ENCODE results near the gene PIN1.
"Not testable (repeated sequence)": the region's sequence is repeated elsewhere in the genome, so short reads cannot be mapped to it uniquely, and the experiment has no call there.

PIN1 gene

GRCh38 chr19:9796113-9796773 lies 38.9 kb upstream of the PIN1 start:
- FAIRE-seq (peak; percentile 94), DNase-seq (ENCODE audit: insufficient read length) (no peak)
- TF ChIP-seq POLR2A (IDR thresholded peaks at IDR 0.05; ENCODE audit: low read depth, low read length) (no peak), TAF1 (IDR thresholded peaks at IDR 0.05; ENCODE audit: borderline replicate concordance, low read depth, low read length) (no peak), POLR2AphosphoS5 (IDR thresholded peaks at IDR 0.05; ENCODE audit: low read depth, low read length) (no peak)

- FAIRE-seq (no peak), DNase-seq (ENCODE audit: insufficient read length) (no peak)
- TF ChIP-seq POLR2AphosphoS5 (IDR thresholded peaks at IDR 0.05; ENCODE audit: low read depth, low read length) (no peak), POLR2A (IDR thresholded peaks at IDR 0.05; ENCODE audit: low read depth, low read length) (no peak), TAF1 (IDR thresholded peaks at IDR 0.05; ENCODE audit: borderline replicate concordance, low read depth, low read length) (no peak)
These were observed 37.2 kb upstream of the PIN1 start for GRCh38 chr19:9797871-9798270.

- no peak for TF ChIP-seq POLR2A (IDR thresholded peaks at IDR 0.05; ENCODE audit: low read depth, low read length)
- no peak for TF ChIP-seq POLR2AphosphoS5 (IDR thresholded peaks at IDR 0.05; ENCODE audit: low read depth, low read length)
- no peak for TF ChIP-seq TAF1 (IDR thresholded peaks at IDR 0.05; ENCODE audit: borderline replicate concordance, low read depth, low read length)
- no peak for DNase-seq (ENCODE audit: insufficient read length)
- FAIRE-seq, result peak; percentile 27
These were observed 36.0 kb upstream of the PIN1 start for GRCh38 chr19:9799162-9799561.

- DNase-seq (ENCODE audit: insufficient read length), result no peak
- TF ChIP-seq POLR2A (IDR thresholded peaks at IDR 0.05; ENCODE audit: low read depth, low read length), result no peak
- no peak for FAIRE-seq
These were observed 33.1 kb upstream of the PIN1 start for GRCh38 chr19:9801976-9802375.

GRCh38 chr19:9806803-9807202 lies 28.3 kb upstream of the PIN1 start:
- FAIRE-seq (no peak), DNase-seq (ENCODE audit: insufficient read length) (no peak)
- TF ChIP-seq POLR2A (IDR thresholded peaks at IDR 0.05; ENCODE audit: low read depth, low read length), result no peak
- TF ChIP-seq POLR2AphosphoS5 (IDR thresholded peaks at IDR 0.05; ENCODE audit: low read depth, low read length), result no peak
- TF ChIP-seq TAF1 (IDR thresholded peaks at IDR 0.05; ENCODE audit: borderline replicate concordance, low read depth, low read length), result no peak

- FAIRE-seq (no peak), DNase-seq (ENCODE audit: insufficient read length) (no peak)
- no peak for TF ChIP-seq POLR2A (IDR thresholded peaks at IDR 0.05; ENCODE audit: low read depth, low read length)
- TF ChIP-seq TAF1 (IDR thresholded peaks at IDR 0.05; ENCODE audit: borderline replicate concordance, low read depth, low read length), result no peak
- TF ChIP-seq POLR2AphosphoS5 (IDR thresholded peaks at IDR 0.05; ENCODE audit: low read depth, low read length), result 0 out of 2 replicates have a peak, but pooled peaks have one; percentile 39
These were observed 26.0 kb upstream of the PIN1 start for GRCh38 chr19:9808855-9809824.

- DNase-seq (ENCODE audit: insufficient read length) (no peak), FAIRE-seq (no peak)
- TF ChIP-seq POLR2AphosphoS5 (IDR thresholded peaks at IDR 0.05; ENCODE audit: low read depth, low read length) (no peak), TAF1 (IDR thresholded peaks at IDR 0.05; ENCODE audit: borderline replicate concordance, low read depth, low read length) (no peak), POLR2A (IDR thresholded peaks at IDR 0.05; ENCODE audit: low read depth, low read length) (no peak)
These were observed 24.0 kb upstream of the PIN1 start for GRCh38 chr19:9811139-9811538.

GRCh38 chr19:9818175-9818733 lies 16.9 kb upstream of the PIN1 start:
- TF ChIP-seq POLR2AphosphoS5 (IDR thresholded peaks at IDR 0.05; ENCODE audit: low read depth, low read length) (no peak), TAF1 (IDR thresholded peaks at IDR 0.05; ENCODE audit: borderline replicate concordance, low read depth, low read length) (no peak), POLR2A (IDR thresholded peaks at IDR 0.05; ENCODE audit: low read depth, low read length) (no peak)
- FAIRE-seq (no peak), DNase-seq (ENCODE audit: insufficient read length) (no peak)

GRCh38 chr19:9818734-9819595 lies 16.2 kb upstream of the PIN1 start, which contains the start of gene FBXL12:
Gene FBXL12 (minus strand): TSS chr19:9819079. CDS start chr19:9818813, 266 bp downstream.
- peak; percentile 92 for DNase-seq (ENCODE audit: insufficient read length)
- TF ChIP-seq POLR2A (IDR thresholded peaks at IDR 0.05; ENCODE audit: low read depth, low read length) (peak; percentile 95), TAF1 (IDR thresholded peaks at IDR 0.05; ENCODE audit: borderline replicate concordance, low read depth, low read length) (0 out of 2 replicates have a peak, but pooled peaks have one; percentile 58), POLR2AphosphoS5 (IDR thresholded peaks at IDR 0.05; ENCODE audit: low read depth, low read length) (peak; percentile 89)
- FAIRE-seq, result peak; percentile 98

GRCh38 chr19:9819596-9819909 lies 15.6 kb upstream of the PIN1 start:
- TF ChIP-seq POLR2A (IDR thresholded peaks at IDR 0.05; ENCODE audit: low read depth, low read length) (no peak), TAF1 (IDR thresholded peaks at IDR 0.05; ENCODE audit: borderline replicate concordance, low read depth, low read length) (no peak), POLR2AphosphoS5 (IDR thresholded peaks at IDR 0.05; ENCODE audit: low read depth, low read length) (0 out of 2 replicates have a peak, but pooled peaks have one; percentile 22)
- DNase-seq (ENCODE audit: insufficient read length) (no peak), FAIRE-seq (no peak)

- FAIRE-seq; DNase-seq (ENCODE audit: insufficient read length): not testable (repeated sequence)
These were observed 15.1 kb upstream of the PIN1 start for GRCh38 chr19:9820034-9820433.
